PFSK-1 (cell line): ENCODE data around the gene SCYGR2.

Source experiments
- FOXP2 ChIP-seq: optimal IDR thresholded peaks from 2 replicates; pipeline ENCODE3; 2011; ENCODE audit warnings: borderline replicate concordance, control low read depth, inconsistent platforms; ENCODE audit not compliant: insufficient read depth; ENCODE audit errors: extremely low read length, extremely low read depth
- POLR2AphosphoS5 ChIP-seq: IDR thresholded peaks from 2 replicates; pipeline ENCODE4 v1.6.1; 2012; ENCODE audit warnings: low read depth, mild to moderate bottlenecking, control low read depth, low read length, moderate library complexity
- REST ChIP-seq, 2 experiments: IDR thresholded peaks; 2 replicates each; pipeline versions ENCODE4 v1.6.1 to v1.8.0; 2011 to 2012; ENCODE audit warnings: low read depth in 2 of 2, low read length in 2 of 2, control low read depth in 1 of 2, inconsistent platforms in 1 of 2, mild to moderate bottlenecking in 1 of 2, moderate library complexity in 1 of 2; ENCODE audit not compliant: insufficient read depth in 1 of 2
- SIN3A ChIP-seq: IDR thresholded peaks from 2 replicates; pipeline ENCODE4 v1.6.1; 2012; ENCODE audit warnings: mild to moderate bottlenecking, low read length, moderate library complexity, borderline replicate concordance; ENCODE audit not compliant: insufficient read depth
- TAF1 ChIP-seq: IDR thresholded peaks from 2 replicates; pipeline ENCODE4 v1.6.1; 2012; ENCODE audit warnings: low read length, control low read depth, borderline replicate concordance; ENCODE audit not compliant: insufficient read depth

The SCYGR2 gene

GRCh38 chr2:227632827-227633226 is 34.1 kb downstream of the SCYGR2 start:
- TF ChIP-seq REST (IDR thresholded peaks at IDR 0.05; ENCODE audit: insufficient read depth in 1 of 2, low read depth in 2 of 2, low read length in 2 of 2), result no peak
- TF ChIP-seq TAF1, result no peak
- no peak for TF ChIP-seq FOXP2
- no peak for TF ChIP-seq POLR2AphosphoS5
- TF ChIP-seq SIN3A, result no peak

GRCh38 chr2:227634201-227634600 is 35.5 kb downstream of the SCYGR2 start:
- TF ChIP-seq FOXP2 (no peak), POLR2AphosphoS5 (no peak), SIN3A (no peak), REST (IDR thresholded peaks at IDR 0.05; ENCODE audit: insufficient read depth in 1 of 2, low read depth in 2 of 2, low read length in 2 of 2) (no peak), TAF1 (no peak)

GRCh38 chr2:227642656-227643055 is 44.0 kb downstream of the SCYGR2 start:
- TF ChIP-seq TAF1 (no peak), POLR2AphosphoS5 (no peak), SIN3A (no peak), FOXP2 (no peak), REST (IDR thresholded peaks at IDR 0.05; ENCODE audit: insufficient read depth in 1 of 2, low read depth in 2 of 2, low read length in 2 of 2) (no peak)

GRCh38 chr2:227643990-227644551 is 45.4 kb downstream of the SCYGR2 start:
- TF ChIP-seq REST (IDR thresholded peaks at IDR 0.05; ENCODE audit: insufficient read depth in 1 of 2, low read depth in 2 of 2, low read length in 2 of 2), result no peak
- TF ChIP-seq SIN3A, result no peak
- TF ChIP-seq TAF1, result no peak
